HepG2 (cell line): ENCODE measurements around the gene ASB8. TPM values are rescaled to one million over a fixed set of nuclear protein-coding genes. Genes with fewer than 3 reads are reported as not detected.

ENCODE experiments used
- AGO1 ChIP-seq: fragments of 200-400 bp; formaldehyde crosslinking; IDR thresholded peaks from 2 replicates; pipeline ENCODE4 v1.6.1; 2017; ENCODE audit warnings: mild to moderate bottlenecking, low read depth, low read length, moderate library complexity; ENCODE audit not compliant: poor library complexity, severe bottlenecking
- AHDC1 ChIP-seq: sonication (generic); formaldehyde crosslinking; IDR thresholded peaks from 2 replicates; pipeline ENCODE4 v1.5.1; 2020; ENCODE audit warnings: mild to moderate bottlenecking, missing genetic modification reagents, borderline replicate concordance
- HES4 ChIP-seq: sonication (generic); formaldehyde crosslinking; IDR thresholded peaks from 2 replicates; pipeline ENCODE4 v1.9.0; 2021; ENCODE audit warnings: mild to moderate bottlenecking, missing genetic modification reagents, borderline replicate concordance
- HNF4G ChIP-seq, 2 experiments: sonication (generic) in 1 of 2; formaldehyde crosslinking in 1 of 2; IDR thresholded peaks; 2 replicates each; pipeline versions ENCODE4 v1.4.0 to v1.6.1; 2011 to 2020; ENCODE audit warnings: borderline replicate concordance in 2 of 2, low read depth in 2 of 2, mild to moderate bottlenecking in 2 of 2, low read length in 1 of 2, missing genetic modification reagents in 1 of 2, moderate library complexity in 1 of 2
- NCOA2 ChIP-seq: sonication (generic); formaldehyde crosslinking; IDR thresholded peaks from 2 replicates; pipeline ENCODE4 v1.8.0; 2022; ENCODE audit warnings: inconsistent platforms
- NONO ChIP-seq, 2 experiments: fragments of 450-650 bp in 1 of 2; sonication (generic) in 1 of 2; formaldehyde crosslinking in 1 of 2; IDR thresholded peaks in 1 of 2; conservative IDR thresholded peaks in 1 of 2; 2 replicates each; pipeline versions ENCODE4 v1.6.1 to v1.8.0; 2017 to 2022; ENCODE audit warnings: mild to moderate bottlenecking in 1 of 2, missing genetic modification reagents in 1 of 2, moderate library complexity in 1 of 2
- POGZ ChIP-seq: sonication (generic); formaldehyde crosslinking; IDR thresholded peaks from 2 replicates; pipeline ENCODE4 v1.4.0; 2020; ENCODE audit warnings: mild to moderate bottlenecking, missing genetic modification reagents
- POLR2AphosphoS5 ChIP-seq: IDR thresholded peaks from 2 replicates; pipeline ENCODE4 v1.6.1; 2012; ENCODE audit warnings: low read depth, low read length
- RARG ChIP-seq: sonication (generic); formaldehyde crosslinking; IDR thresholded peaks from 2 replicates; pipeline ENCODE4 v1.4.0; 2020; ENCODE audit warnings: low read depth, mild to moderate bottlenecking, missing genetic modification reagents
- SAP130 ChIP-seq: IDR thresholded peaks from 2 replicates; pipeline ENCODE4 v1.6.1; 2016; ENCODE audit warnings: low read depth
- SIX1 ChIP-seq: sonication (generic); formaldehyde crosslinking; IDR thresholded peaks from 2 replicates; pipeline ENCODE4 v1.4.0; 2020; ENCODE audit warnings: missing genetic modification reagents, borderline replicate concordance
- SOX5 ChIP-seq: IDR thresholded peaks from 2 replicates; pipeline ENCODE4 v1.6.1; 2016; ENCODE audit warnings: borderline replicate concordance
- STAT5B ChIP-seq: sonication (generic); formaldehyde crosslinking; IDR thresholded peaks from 2 replicates; pipeline ENCODE4 v1.4.0; 2020; ENCODE audit warnings: missing genetic modification reagents
- ZMYM4 ChIP-seq: sonication (generic); formaldehyde crosslinking; IDR thresholded peaks from 2 replicates; pipeline ENCODE4 v1.8.1; 2023; ENCODE audit warnings: mild to moderate bottlenecking, missing genetic modification reagents
- ZNF124 ChIP-seq: sonication (generic); formaldehyde crosslinking; IDR thresholded peaks from 2 replicates; pipeline ENCODE4 v1.4.0; 2020; ENCODE audit warnings: missing genetic modification reagents
- ZNF609 ChIP-seq: sonication (generic); formaldehyde crosslinking; IDR thresholded peaks from 2 replicates; pipeline ENCODE4 v1.4.0; 2020; ENCODE audit warnings: mild to moderate bottlenecking, missing genetic modification reagents, borderline replicate concordance
- ZNF766 ChIP-seq: sonication (generic); formaldehyde crosslinking; IDR thresholded peaks from 2 replicates; pipeline ENCODE4 v1.5.0; 2020; ENCODE audit warnings: missing genetic modification reagents, borderline replicate concordance
- ZNF850 ChIP-seq: sonication (generic); formaldehyde crosslinking; conservative IDR thresholded peaks from 2 replicates; pipeline ENCODE4 v1.9.0; 2021; ENCODE audit warnings: mild to moderate bottlenecking, missing genetic modification reagents
- polyA plus RNA-seq, 8 experiments: library from polyadenylated mRNA; depleted of rRNA in 3 of 8; stranded (reverse) in 7 of 8; unstranded in 1 of 8; fragments of >200 nt; fragmentation: Illumina TruSeq in 4 of 8; extraction: Trizol in 4 of 8; gene quantifications; 2 replicates each; pipeline versions ENCODE4 v1.2.1 to v1.2.3, GENCODE V29; 2011 to 2016; ENCODE audit warnings: low read depth in 4 of 8, missing spikeins in 1 of 8, mixed read lengths in 1 of 8; ENCODE audit not compliant: insufficient read depth in 1 of 8
- total RNA-seq, 5 experiments: library from RNA; depleted of rRNA; stranded (reverse); fragments of >200 nt; fragmentation: Illumina TruSeq; extraction: Trizol; gene quantifications; 2 replicates each; pipeline ENCODE4 v1.2.3, GENCODE V29; 2016; ENCODE audit warnings: low read depth in 1 of 5

The ASB8 gene
- total and polyA plus RNA-seq, 2 of the 13 experiments (the other 11 are each of a cell fraction or from before 2014, with no cell fraction given), result 14.0 to 15.5 TPM

GRCh38 chr12:48123169-48123568, 34.1 kb downstream of the ASB8 start (continued):
- TF ChIP-seq NCOA2 (CRISPR knock-in tag) (peak; percentile 45; the same call in 1 of the 2 replicates), POGZ (CRISPR knock-in tag) (0 out of 2 replicates have a peak, but pooled peaks have one; percentile 27), AHDC1 (peak; percentile 95), SOX5 (CRISPR knock-in tag) (peak; percentile 31; the same call in 1 of the 2 replicates), HES4 (no peak), ZNF766 (CRISPR knock-in tag) (no peak), STAT5B (CRISPR knock-in tag) (no peak), AGO1 (no peak), ZNF850 (no peak), SIX1 (peak; percentile 37; the same call in 1 of the 2 replicates), ZMYM4 (CRISPR knock-in tag) (peak; percentile 60; the same call in 1 of the 2 replicates), HNF4G (IDR thresholded peaks at IDR 0.05; ENCODE audit: borderline replicate concordance, low read depth, low read length) (peak; percentile 31; the same call in 1 of the 2 replicates), HNF4G (CRISPR knock-in tag; IDR thresholded peaks at IDR 0.05; ENCODE audit: borderline replicate concordance, low read depth) (no peak), POLR2AphosphoS5 (no peak), SAP130 (0 out of 2 replicates have a peak, but pooled peaks have one; percentile 12), ZNF609 (CRISPR knock-in tag) (no peak), ZNF124 (CRISPR knock-in tag) (0 out of 2 replicates have a peak, but pooled peaks have one; percentile 34), NONO (IDR thresholded peaks at IDR 0.05) (no peak), NONO (CRISPR knock-in tag; conservative IDR thresholded peaks at IDR 0.05) (no peak), RARG (no peak)
